Astrocyte of the spinal cord (primary cell): ENCODE results near the gene ST6GALNAC3.
"Not testable (repeated sequence)": the region's sequence is repeated elsewhere in the genome, so short reads cannot be mapped to it uniquely, and the experiment has no call there.

ENCODE experiments used
- DNase-seq: peaks from one replicate; pipeline ENCODE4 v3.0.0; 2011; ENCODE audit warnings: low read depth, low spot score
- H3K4me3 ChIP-seq: 2 replicates; pipeline ENCODE4 v1.5.1; 2011; ENCODE audit warnings: low read depth, mild to moderate bottlenecking, low read length, moderate library complexity
- in situ Hi-C: cut with HindIII; loops from 2 replicates; pipeline ENCODE4 v1.10.0; 2017; ENCODE audit warnings: low sequenced_read_pairs
- TF ChIP-seq, protein P1 (sequence below): IDR thresholded peaks from 2 replicates; pipeline ENCODE4 v1.5.1; 2012; ENCODE audit warnings: low read depth, mild to moderate bottlenecking, low read length, inconsistent platforms

ST6GALNAC3 gene

DNA sequence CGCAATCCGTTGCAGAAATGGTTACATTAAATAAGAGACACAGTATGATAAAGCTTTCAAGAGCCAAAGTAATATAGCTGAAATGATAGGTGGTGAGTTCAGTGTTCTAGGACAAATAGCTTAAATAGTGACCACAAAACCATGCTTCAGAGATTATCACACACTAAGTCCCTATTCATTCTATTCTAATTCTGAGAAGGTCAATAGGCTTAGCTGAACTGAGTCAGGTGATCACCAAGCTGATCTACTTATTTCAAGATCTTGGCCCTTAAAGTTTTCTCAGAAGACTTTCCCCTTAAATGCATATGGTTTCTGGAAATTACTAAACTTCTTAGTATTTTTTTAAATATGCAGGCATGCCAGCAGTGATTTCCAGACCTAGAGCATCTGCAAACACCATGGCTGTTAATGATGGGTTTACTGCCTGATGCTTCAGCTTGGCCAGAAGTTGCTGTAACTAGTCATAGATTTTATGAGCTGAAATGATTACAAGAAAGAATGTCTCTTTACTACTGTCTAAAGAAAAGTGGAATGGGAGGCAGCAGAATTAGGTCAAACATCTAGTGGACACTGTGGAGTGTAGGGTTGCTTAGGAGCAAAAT, 242.9 kb downstream of the ST6GALNAC3 start:
- H3K4me3 ChIP-seq = no peak overlapping the region
- TF ChIP-seq, protein P1, sequence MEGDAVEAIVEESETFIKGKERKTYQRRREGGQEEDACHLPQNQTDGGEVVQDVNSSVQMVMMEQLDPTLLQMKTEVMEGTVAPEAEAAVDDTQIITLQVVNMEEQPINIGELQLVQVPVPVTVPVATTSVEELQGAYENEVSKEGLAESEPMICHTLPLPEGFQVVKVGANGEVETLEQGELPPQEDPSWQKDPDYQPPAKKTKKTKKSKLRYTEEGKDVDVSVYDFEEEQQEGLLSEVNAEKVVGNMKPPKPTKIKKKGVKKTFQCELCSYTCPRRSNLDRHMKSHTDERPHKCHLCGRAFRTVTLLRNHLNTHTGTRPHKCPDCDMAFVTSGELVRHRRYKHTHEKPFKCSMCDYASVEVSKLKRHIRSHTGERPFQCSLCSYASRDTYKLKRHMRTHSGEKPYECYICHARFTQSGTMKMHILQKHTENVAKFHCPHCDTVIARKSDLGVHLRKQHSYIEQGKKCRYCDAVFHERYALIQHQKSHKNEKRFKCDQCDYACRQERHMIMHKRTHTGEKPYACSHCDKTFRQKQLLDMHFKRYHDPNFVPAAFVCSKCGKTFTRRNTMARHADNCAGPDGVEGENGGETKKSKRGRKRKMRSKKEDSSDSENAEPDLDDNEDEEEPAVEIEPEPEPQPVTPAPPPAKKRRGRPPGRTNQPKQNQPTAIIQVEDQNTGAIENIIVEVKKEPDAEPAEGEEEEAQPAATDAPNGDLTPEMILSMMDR = no peak
- no peak for DNase-seq
- in situ Hi-C loops = no loop called here

DNA sequence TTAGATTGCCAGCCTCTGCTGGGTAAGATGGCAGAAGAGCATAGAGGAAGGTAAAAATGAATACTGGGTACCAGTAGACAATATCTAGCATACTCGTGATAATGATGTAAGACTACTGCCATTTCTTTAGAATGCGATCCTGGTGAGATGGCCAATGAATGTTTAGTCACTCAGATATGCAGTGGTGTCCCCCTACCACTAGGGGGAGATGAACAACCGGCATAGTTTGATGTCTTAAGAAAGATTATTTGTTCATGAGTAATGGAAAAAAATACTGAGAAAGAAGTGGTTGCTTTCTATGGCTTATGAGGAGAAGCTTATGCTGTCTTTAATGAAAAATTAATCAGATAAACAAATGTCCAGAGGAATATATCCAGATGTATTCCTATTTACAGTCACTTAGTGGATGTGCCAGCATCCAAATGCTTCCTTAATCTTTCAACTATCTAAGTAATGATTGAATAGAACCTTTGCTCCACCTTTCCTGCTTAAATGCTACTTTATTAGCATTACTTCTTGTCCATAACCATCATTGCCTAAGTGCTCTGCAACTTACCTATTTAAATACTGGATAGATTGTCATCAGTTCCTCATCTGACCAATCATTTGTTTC, 256.6 kb downstream of the ST6GALNAC3 start:
- TF ChIP-seq, protein P1 = peak; percentile 97
- peak; percentile 79 for DNase-seq

DNA sequence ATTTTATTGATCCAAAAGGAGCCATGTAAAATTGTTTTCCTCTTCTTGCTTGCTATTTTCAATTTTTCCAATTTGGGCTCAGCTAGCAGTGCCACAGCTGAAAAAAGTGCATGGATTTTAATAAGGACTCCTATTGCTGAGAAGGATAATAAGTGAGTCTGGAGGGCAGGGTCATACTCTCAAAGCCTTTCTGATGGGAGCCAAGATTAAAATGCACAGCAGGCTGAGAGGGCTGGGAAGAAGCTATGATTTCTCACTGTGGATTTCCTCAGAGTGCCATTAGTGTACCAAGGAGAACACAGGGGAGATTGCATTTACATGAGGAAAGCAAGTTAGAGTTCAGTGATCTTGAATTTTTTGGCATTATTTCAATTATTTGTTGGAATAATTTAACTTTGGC, 261.3 kb downstream of the ST6GALNAC3 start:
- no peak overlapping the region for H3K4me3 ChIP-seq
- DNase-seq = no peak
- TF ChIP-seq, protein P1 = no peak
- in situ Hi-C loops = no loop called here

More for the DNA sequence above, 256.6 kb downstream of the ST6GALNAC3 start:
- in situ Hi-C loops = no loop called here
- H3K4me3 ChIP-seq = no peak overlapping the region

DNA sequence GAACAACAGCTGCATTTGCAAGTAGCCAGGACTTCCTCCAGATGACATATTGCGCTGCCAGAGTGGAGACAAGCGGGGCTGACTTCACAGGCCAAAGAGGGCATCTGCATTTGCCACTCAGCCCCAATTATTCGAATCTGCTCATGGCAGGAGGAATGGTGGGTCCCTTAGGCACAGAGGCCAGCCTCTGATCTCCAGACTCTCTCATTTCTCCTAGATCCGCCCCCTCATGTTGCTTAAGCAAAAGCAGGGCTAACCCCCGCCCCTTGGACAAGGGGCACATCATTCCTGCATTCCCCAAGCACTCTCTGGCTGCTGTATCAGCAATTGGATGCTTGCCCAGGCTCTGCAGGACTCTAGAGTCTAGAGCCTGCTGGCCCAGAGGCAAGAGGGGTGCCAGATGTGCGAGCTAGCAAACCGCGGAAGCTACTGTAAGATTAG, 262.4 kb downstream of the ST6GALNAC3 start:
- in situ Hi-C loops = no loop called here
- TF ChIP-seq, protein P1 = no peak
- H3K4me3 ChIP-seq = no peak overlapping the region
- DNase-seq = peak; percentile 92

DNA sequence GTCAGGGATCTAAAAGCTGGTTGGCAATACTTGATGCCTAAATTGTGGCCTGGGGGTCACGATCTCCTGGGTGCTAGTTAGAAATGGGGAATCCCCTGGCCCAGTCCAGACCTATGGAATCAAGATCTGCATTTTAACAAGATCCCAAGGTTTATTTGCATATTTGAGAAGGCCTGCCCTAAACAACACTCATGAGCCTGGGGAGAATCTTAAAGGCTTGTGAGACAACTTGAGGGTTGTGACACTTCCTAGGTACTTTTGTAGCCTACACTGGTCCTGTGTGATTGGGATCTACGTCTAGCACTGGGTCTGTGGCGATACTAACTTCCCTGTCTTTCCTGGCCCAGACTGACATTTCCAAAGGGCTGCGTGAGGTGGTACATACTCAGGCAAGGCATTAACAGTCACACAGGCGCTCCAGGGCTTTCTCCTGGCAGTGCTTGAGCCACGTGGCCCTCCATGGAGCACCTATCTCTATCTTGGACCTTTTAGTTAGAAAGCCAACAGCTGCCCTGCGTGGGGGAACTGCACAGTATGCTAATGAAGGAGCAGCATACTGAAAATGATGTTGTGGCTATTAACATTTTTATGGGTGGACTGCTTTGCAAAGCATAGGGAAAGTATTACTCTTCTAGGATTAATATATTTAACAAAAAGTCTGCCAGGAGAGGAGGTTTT, 263.1 kb downstream of the ST6GALNAC3 start:
- TF ChIP-seq, protein P1 = no peak
- in situ Hi-C loops = no loop called here
- no peak for DNase-seq
- no peak overlapping the region for H3K4me3 ChIP-seq

DNA sequence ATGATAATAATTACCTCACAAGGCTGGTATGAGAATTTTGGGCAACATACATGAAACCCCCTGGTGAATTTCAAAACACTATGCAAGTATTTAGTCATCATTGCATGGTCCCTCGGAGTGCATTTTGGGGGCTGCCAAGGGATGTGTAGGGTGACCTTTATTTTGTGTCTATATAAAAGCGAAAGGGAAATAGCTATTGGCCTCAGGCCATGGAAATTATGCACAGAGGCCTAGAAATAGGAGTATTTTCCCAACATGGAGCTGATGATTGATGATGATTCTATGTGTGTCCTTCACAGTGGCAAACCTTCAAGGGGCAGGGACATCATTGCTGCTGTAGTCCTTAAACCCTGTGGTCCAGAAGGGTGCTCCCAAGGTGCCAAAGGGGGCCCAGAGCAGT, 265.5 kb downstream of the ST6GALNAC3 start:
- H3K4me3 ChIP-seq = no peak overlapping the region
- DNase-seq = peak; percentile 18
- TF ChIP-seq, protein P1 = no peak
- in situ Hi-C loops = no loop called here

DNA sequence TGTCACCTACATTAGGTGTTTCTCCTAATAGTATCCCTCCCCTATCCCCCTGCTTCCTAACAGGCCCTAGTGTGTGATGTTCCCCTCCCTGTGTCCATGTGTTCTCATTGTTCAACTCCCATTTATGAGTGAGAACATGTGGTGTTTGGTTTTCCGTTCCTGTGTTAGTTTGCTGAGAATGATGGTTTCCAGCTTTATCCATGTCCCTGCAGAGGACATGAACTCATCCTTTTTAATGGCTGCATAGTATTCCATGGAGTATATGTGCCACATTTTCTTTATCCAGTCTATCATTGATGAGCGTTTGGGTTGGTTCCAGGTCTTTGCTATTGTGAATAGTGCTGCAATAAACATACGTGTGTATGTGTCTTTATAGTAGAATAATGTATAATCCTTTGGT, 267.3 kb downstream of the ST6GALNAC3 start:
- in situ Hi-C loops, DNase-seq, H3K4me3 ChIP-seq: not testable (repeated sequence)
